Esophagus muscularis mucosa (tissue), 3 donors: ENCODE measurements around the gene WDR70.

Experiments used
- CTCF ChIP-seq, 3 experiments: fragments of 200-600 bp in 2 of 3; fragments of 450-650 bp in 1 of 3; sonication (generic) in 2 of 3; IDR thresholded peaks; one replicate each; pipeline ENCODE4 v1.5.1; 2017 to 2019; ENCODE audit warnings: antibody characterized with exemption in 3 of 3, mild to moderate bottlenecking in 2 of 3, moderate library complexity in 1 of 3
- POLR2A ChIP-seq: fragments of 450-650 bp; IDR thresholded peaks from one replicate; pipeline ENCODE4 v1.6.1; 2017; ENCODE audit warnings: antibody characterized with exemption, moderate library complexity, mild to moderate bottlenecking, low read depth
- POLR2AphosphoS5 ChIP-seq, 2 donors: sonication (generic); formaldehyde crosslinking; IDR thresholded peaks; one replicate each; pipeline ENCODE4 v1.6.1; 2017; ENCODE audit warnings: antibody characterized with exemption in 2 of 2

GRCh38 chr5:37734114-37734513 lies 355.0 kb downstream of the WDR70 start:
- no peak for TF ChIP-seq CTCF (IDR thresholded peaks at IDR 0.05)
- TF ChIP-seq POLR2AphosphoS5 (IDR thresholded peaks at IDR 0.05): no peak
- TF ChIP-seq POLR2A: no peak
